Ramos (cell line): ENCODE measurements around the gene UGT1A5.

Experiments used
- in situ Hi-C: fragments of 300-500 bp; cut with MboI; formaldehyde crosslinking; loops from one replicate; pipeline ENCODE4 v1.14.3; 2022; ENCODE audit warnings: low sequenced_read_pairs; ENCODE audit not compliant: unreplicated experiment

UGT1A5 gene

GRCh38 chr2:233773854-233774253, 61.1 kb downstream of the UGT1A5 start:
- in situ Hi-C loops, result no loop called here

DNA sequence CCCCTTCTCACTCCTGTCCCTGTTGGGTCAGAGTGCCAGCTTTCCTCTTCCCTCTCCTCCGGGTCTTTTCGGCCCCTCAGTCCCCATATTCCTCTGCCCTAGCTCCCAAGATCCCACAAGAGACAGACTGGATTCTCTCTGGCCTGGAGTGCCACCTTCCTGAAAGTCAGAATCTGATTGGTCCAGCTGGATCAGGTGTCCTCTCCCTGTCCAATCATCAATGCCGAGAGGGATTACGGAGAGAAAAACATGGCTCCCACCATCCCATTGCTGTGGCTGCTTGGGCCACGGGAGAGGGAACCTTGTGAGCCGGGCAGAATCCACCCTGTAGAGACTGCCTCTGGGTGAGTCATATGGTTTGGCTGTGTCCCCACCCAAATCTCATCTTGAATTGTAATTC, 62.7 kb downstream of the UGT1A5 start:
- in situ Hi-C loops, result no loop called here

GRCh38 chr2:233778030-233778429, 65.3 kb downstream of the UGT1A5 start, which contains the start of gene MROH2A:
TSS of gene MROH2A (plus strand) at chr2:233778330. CDS start at chr2:233779359, 1,029 bp downstream.
- in situ Hi-C loops, result no loop called here

DNA sequence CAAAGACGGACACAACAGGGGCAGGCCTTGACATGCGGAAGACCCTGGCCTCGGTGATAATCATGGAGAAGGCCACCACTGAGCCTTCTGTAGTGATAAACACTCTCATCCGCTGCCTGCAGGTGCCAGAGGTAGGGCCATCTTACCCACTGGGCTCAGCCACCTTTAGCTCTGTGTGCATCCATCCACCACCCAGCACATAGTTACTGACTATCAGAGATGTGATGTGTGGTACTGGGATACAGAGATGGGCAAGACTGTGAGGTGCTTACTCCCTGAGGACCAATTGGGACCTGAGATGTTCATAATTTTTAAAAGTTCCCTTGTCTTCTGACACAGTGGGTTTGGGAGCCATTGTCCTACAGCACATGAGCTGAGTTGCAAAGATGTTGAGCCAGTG, 67.0 kb downstream of the UGT1A5 start:
- in situ Hi-C loops, result no loop called here

- in situ Hi-C loops, result no loop called here
Observed at GRCh38 chr2:233780771-233781170, 68.1 kb downstream of the UGT1A5 start.

- in situ Hi-C loops, result no loop called here
Observed at GRCh38 chr2:233789554-233789953, 76.8 kb downstream of the UGT1A5 start.

GRCh38 chr2:233791151-233791882, 78.6 kb downstream of the UGT1A5 start:
- in situ Hi-C loops, result no loop called here

- in situ Hi-C loops, result no loop called here
Observed at GRCh38 chr2:233791883-233792329, 79.2 kb downstream of the UGT1A5 start.

DNA sequence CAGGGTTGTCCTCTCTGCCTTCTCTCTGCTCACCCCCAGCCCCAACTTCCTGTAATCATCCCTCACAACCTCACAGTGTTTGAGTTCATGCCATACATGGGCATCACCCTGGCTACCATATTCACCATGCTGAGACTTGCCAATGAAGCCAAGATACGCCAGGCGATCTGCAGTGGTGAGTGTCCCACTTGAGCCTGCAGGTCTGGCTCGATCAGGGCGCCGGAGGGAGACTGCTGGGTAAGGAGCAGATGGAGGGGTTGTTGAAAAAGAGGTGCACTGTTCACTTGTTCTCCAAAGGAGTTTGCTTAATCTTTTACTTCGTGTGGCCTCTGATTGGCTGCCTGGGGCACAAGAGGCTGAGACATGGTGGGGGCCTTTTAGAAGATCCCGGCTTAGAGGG, 80.0 kb downstream of the UGT1A5 start:
- in situ Hi-C loops, result no loop called here

DNA sequence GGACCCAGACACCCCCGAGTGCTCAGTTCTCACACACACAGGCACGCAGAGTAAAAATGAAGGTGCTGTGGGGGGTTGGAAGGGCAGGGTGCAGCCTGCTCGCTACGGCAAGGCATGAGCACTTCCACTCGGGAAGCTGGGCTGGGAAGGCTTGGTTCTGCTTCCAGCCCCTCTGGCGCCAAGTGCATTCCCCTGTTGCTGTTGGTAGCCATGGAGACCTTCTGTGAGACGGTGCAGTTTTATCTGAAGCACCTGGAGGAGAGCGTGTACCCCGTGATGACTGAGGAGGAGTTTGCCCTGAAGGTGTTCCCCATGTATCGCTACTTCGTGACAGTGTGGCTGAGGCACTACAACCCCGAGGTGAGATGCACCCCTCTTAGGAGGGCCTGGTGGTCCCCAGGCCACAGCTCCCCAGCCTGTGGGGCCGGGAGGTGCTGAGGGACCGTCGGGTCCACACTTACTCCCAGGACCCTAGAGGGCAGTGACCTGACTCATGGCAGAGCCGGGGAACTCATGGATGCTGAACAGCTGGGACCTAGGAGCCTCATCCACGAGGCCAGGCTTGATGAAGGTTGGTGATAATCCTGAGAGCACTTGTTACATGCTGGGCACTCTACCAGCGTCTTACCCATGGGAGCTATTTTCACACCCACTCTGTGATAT, 80.9 kb downstream of the UGT1A5 start:
- in situ Hi-C loops, result no loop called here

DNA sequence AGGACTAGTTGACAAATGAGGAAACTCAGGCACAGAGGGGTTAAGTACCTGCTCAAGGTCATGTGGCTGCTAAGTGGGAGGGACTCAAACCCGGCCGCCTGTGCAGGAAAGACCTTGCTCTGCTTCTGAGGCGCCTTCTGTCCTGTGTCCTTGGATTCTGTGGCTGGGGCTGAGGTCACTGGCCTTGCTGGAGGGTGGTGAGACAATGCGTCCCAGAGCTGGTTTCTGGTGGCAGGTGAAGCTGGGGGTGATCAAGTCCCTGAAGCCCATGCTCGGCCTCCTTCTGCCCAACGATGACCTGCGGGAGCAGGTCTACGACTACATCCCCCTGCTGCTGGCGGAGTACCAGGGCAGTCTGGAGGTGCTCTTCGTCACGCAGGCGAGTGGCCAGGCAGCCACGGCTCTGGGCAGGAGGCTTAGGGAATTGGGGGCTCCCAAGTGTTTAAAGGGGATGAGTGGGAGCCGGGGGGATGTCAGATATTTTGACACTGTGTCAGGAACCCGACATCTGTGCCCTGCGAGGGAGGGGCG, 81.5 kb downstream of the UGT1A5 start:
- in situ Hi-C loops, result no loop called here

DNA sequence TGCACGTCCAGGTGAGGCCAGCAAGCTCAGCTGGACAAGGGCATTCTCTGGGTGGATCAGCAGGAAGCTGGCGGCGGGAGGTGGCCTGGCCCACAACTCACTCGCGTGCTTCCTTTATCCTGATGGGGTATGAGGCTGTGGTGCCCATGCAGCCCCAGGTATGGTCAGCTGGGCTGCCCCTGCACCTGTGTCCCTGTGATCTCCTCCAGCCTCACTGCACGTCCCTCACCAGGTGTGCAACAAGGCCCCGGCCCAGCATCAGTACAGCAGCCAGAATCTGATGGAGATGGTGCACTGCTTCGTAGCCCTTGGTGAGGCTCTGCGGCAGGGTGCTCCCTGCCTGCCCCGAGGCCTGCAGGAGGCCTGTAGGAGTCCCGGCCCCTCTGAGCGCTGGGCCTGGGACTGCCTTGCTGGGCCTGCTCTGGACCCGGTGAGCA, 83.0 kb downstream of the UGT1A5 start:
- in situ Hi-C loops, result no loop called here

GRCh38 chr2:233796254-233796653, 83.5 kb downstream of the UGT1A5 start:
- in situ Hi-C loops, result no loop called here

GRCh38 chr2:233798335-233799086, 85.8 kb downstream of the UGT1A5 start:
- in situ Hi-C loops, result no loop called here

DNA sequence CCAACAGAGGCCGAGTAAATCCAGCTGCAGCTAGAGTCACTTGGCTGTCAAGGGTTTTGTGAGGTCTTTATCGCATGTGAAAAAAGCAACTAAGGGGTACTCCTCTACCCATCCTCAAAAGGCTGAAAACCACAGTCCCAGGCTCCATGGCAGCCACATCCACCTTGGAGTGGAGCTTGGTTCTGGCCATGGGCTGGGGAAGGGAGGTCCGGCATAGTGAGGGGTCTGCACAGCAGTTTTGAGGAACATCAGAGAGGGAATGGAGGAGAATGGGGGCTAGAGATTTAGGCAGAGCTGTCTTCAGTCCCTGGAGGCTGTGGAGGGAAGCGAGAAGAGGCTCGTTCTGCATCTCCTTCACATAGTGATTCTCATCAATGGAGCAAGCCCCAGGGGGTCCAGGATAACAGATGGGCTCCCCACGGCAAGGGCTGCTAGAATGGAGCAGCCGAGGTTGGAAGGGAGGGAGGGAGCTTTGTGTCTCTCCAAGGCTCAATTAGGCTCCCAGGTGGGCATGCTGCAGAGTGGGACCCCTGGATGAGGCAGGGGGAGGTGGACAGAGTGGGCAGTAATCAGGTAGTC, 86.5 kb downstream of the UGT1A5 start:
- in situ Hi-C loops, result no loop called here

- in situ Hi-C loops, result no loop called here
Observed at GRCh38 chr2:233799716-233800115, 87.0 kb downstream of the UGT1A5 start.

DNA sequence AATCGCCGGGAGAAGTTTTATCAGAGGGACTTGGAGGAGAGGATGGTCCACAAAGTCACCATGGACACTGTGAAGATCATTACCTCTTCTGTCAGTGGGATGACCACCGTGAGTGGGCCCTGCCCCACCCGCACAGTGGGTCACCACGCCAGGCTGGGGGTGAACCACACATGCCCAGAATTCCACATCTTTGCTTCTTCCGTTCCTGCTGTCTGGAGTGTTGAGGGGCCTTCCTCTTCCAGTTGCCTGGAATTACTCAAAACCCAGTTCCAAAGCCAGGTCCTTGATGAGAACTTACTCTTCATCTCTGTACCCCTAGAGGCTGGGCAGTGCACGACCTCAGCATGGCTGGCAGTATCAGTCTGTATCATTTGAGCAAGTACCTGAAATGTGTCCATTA, 87.5 kb downstream of the UGT1A5 start:
- in situ Hi-C loops, result no loop called here

- in situ Hi-C loops, result no loop called here
Observed at GRCh38 chr2:233801357-233802131, 88.8 kb downstream of the UGT1A5 start.

DNA sequence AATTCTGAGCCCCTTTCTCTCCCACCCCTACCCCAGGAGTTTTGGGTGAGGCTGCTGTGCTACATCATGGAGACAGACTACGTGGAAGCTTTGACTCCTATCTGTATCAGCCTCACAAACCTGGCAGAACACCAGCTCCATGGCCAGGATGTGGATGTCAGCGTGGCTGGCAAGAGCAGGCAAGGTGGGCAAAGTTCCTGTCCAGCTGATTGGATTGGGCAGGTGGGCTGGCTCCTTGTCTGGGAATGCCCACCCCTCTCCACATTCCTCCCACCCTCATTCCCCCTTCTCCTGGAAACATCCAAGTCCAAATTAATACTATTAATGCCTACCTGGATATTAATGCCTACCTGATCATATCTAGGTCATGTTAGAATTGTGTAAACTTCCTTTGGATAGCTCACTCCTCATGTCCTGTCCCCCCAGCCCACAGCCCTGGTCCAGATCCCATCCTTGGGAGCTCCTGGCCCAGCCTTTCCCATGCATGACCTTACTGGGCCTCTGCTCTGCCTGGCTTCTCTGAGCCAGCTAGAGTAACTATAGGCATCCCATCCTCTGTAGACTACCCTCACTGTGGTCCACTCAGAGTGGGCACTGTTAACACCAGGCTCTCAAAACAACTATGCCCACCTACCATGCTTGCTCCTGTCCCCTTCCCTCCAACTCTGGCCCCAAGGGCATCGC, 89.6 kb downstream of the UGT1A5 start:
- in situ Hi-C loops, result no loop called here
